Sciatic nerve (tissue), 2 donors: ENCODE data around the gene HSPD1. TPM values are rescaled to one million over a fixed set of nuclear protein-coding genes. Genes with fewer than 3 reads are reported as not detected.
"Not testable (repeated sequence)": the region's sequence is repeated elsewhere in the genome, so short reads cannot be mapped to it uniquely, and the experiment has no call there.

Source experiments
- ATAC-seq: fragments of 200-7000 bp; cut with Tn5 transposase; one replicate; pipeline ENCODE4 v1.9.1; 2020; ENCODE audit warnings: mild to moderate bottlenecking, moderate library complexity
- DNase-seq: peaks from one replicate; pipeline ENCODE4 v3.0.0-alpha.2; 2020; ENCODE audit warnings: low spot score
- intact Hi-C: fragments of 100-400 bp; cut with DNase I; formaldehyde crosslinking; loops from one replicate; pipeline ENCODE4 v1.14.2; 2022
- total RNA-seq: library from RNA; stranded (reverse); fragmentation: NEBNext Ultra II Directional; extraction: Animal tissue kit (Norgen Biotek cat#: 25700); gene quantifications from one replicate; pipeline ENCODE4 v1.2.1, GENCODE V29; 2021
- donor health status: DM: no; HTN: no; CAD: no.
- donor health status: DM: no; HTN: no; CAD: no.

HSPD1 gene
- total RNA-seq, 1 donor from 2014 or later: 136 TPM

DNA sequence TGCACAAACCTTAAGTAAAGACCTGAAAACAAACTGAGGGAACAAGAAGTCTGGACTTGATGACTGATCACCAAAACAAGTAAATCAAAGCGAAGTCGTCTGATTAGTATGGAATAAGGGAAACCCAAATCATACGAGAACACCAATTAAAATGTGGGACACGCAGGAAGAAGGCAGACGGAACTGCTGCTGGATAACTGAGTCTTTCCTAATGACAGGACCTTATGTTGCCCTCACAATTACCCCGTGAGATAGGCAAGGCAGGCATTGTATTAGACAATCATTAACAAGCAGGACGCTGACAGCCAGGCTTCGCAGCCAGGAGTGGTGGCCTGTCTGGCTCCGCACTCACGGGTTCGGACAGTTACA lies 46.9 kb downstream of the HSPD1 start:
- intact Hi-C loops: no loop called here
- ATAC-seq: no peak
- no peak for DNase-seq

- ATAC-seq, DNase-seq, intact Hi-C loops: not testable (repeated sequence)
These were observed 48.7 kb downstream of the HSPD1 start for GRCh38 chr2:197450935-197451358.

DNA sequence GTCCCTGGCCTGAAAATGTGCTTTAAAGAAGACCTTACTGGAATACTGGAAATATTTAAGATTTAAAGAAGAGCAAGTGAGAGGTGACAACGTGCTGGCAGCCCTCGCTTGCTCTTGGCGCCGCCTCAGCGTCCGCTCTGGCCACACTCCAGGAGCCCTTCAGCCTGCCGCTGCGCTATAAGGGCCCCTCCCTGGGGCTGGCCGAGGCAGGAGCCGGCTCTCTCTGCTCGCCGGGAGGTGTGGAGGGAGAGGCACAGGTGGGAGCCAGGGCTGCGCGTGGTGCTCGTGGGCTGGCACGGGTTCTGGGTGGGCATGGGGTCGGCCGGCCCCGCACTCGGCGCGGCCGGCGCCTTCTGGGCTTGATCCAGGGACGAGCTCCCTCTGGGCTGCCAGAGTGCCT lies 49.2 kb downstream of the HSPD1 start:
- intact Hi-C loops: no loop called here
- DNase-seq (no peak), ATAC-seq (no peak)

- intact Hi-C loops: no loop called here
- ATAC-seq (no peak), DNase-seq (no peak)
These were observed 52.8 kb downstream of the HSPD1 start for GRCh38 chr2:197446844-197447243.

- intact Hi-C loops: no loop called here
- DNase-seq (no peak), ATAC-seq (no peak)
These were observed 53.9 kb downstream of the HSPD1 start for GRCh38 chr2:197445746-197446145.

GRCh38 chr2:197442857-197443256 lies 56.8 kb downstream of the HSPD1 start:
- peak; percentile 75 for ATAC-seq
- no peak for DNase-seq
- intact Hi-C loops: no loop called here

GRCh38 chr2:197437380-197437779 lies 62.3 kb downstream of the HSPD1 start:
- DNase-seq (no peak), ATAC-seq (no peak)
- intact Hi-C loops: no loop called here

Other genes with a start within 250 kb of the HSPD1 start
- gene ANKRD44, start 189.1 kb downstream of the HSPD1 start, total RNA-seq: 77.8 TPM
- gene SF3B1, start 64.8 kb downstream of the HSPD1 start, total RNA-seq: 330 TPM
- 19.1 TPM for gene COQ10B, start 46.3 kb downstream of the HSPD1 start, total RNA-seq
- gene HSPE1, start 539 bp upstream of the HSPD1 start, total RNA-seq: 60.4 TPM
- 25.6 TPM for gene MOB4, start 16.2 kb upstream of the HSPD1 start, total RNA-seq
- 47.7 TPM for gene RFTN2, start 175.7 kb upstream of the HSPD1 start, total RNA-seq
- 3.1 TPM for gene MARS2, start 205.5 kb upstream of the HSPD1 start, total RNA-seq